T1000 (cell line): ENCODE data around the gene IL1RAPL1.

Experiments used
- DNase-seq: peaks from one replicate; lab custom pipeline; 2025; ENCODE audit warnings: mixed read lengths; lab: John Stamatoyannopoulos, UW

The IL1RAPL1 gene

DNA sequence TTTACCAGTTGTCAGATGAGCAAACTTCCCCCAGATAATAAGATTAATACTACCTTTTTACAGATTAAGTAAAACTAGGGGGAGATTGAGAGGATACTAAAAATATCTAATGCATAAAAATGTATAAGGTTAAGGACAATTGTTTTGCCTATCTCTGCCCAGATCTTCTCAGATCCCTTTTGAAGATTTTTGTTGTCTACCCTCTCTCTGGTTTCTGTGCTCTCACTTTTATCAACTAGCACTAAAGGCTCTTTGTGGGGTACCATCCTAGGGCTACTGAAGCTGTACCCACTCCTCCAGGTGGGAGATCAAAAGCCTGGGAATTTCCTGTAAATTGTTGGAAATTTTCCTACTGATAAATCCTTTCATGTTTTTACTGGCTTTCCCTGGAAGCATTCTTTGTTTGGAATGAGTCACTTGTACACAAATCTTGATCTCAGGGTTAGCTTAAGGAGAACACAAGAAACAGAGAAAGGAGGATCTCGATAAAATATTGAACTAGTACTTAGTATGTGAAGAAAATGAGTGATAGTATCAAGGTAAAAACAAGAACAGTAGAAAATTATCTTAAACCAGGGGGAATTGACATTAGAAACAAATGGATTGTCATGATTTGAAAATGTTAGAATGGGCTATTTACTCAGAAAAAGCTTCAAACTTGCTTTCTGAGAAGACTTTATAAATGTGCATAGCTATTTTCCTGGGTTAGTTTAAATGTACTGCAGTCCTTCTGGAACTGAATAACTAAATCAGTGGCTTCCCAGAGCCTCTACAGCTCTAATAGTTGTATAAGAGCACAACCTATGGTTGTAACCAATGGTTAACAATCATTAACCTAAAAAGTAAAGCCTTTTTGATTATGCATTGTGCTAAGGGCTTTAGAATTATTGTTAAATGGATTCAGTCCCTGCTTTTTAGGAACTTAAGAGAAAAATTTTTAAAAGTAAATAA lies 948.2 kb downstream of the IL1RAPL1 start:
- DNase-seq: no peak

DNA sequence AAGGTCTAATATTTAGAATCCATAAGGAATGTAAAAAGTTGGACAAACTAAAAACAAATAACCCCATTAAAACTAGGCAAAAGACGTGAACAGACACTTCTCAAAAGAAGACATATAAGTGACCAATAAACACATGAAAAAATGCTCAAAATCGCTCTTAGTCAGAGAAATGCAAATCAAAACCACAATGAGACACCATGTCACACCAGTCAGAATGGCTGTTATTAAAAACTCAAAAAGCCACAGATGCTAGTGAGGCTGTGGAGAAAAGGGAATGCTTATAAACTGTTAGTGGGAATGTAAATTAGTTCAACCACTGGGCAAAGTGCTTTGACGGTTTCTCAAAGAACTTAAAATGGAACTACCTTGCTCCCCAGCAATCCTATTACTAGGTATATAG lies 953.8 kb downstream of the IL1RAPL1 start:
- DNase-seq: no peak

- no peak for DNase-seq
These were observed 954.9 kb downstream of the IL1RAPL1 start for GRCh38 chrX:29542152-29542551.

DNA sequence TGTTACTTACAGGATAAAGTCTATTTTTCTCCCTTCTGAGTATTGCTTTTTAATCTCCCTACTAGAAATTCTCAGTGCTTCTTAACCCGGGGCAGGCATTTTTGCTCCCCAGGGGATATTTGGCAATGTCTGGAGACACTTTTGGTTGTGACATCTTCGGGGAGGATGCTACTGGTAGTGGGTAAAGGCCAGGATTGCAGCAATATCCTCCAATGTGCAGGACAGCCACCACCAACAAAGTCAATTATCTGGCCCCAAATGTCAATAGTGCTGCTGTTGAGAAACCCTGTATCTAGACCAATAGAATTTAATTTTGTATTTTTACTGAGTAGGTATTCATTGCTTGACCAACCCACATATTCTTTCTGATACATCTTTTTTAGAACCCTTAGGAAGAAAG lies 958.6 kb downstream of the IL1RAPL1 start:
- no peak for DNase-seq

DNA sequence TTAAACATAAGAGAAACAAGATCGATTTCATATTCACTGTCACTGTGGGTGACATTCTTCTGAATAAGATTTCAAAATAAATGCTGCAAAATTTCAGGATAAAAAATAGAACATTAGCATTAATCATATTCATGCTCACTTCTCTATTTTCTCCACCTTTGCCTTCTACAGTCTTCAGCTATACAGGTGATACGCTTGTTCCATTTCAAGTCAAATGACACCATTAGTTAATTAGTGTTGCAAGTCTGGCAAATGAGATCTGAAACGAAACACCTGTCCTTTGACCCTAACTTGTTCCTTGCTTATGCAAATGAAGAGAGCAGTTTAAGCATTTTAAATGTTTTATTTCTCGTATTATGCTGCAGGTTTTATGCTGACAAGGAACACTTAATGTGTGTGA lies 960.6 kb downstream of the IL1RAPL1 start:
- no peak for DNase-seq

DNA sequence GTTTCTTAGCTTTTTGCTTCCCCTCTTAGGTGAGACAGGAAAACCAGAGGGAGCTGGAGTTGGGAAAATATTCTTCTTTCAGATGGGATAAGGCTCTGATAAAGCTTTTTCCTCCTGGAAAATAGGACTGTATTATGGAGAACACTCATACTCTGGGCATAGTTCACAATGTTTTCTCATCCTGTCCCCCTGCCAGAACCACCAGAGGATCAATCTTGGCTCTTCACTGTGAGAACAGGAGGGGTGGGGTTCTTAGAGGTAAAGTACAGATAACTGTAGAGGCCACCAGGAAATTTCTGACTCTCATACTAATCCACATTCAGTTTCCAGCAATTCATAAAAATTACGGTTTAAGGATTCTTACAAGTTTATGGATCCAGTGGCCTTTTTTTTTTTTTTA lies 966.3 kb downstream of the IL1RAPL1 start:
- no peak for DNase-seq

DNA sequence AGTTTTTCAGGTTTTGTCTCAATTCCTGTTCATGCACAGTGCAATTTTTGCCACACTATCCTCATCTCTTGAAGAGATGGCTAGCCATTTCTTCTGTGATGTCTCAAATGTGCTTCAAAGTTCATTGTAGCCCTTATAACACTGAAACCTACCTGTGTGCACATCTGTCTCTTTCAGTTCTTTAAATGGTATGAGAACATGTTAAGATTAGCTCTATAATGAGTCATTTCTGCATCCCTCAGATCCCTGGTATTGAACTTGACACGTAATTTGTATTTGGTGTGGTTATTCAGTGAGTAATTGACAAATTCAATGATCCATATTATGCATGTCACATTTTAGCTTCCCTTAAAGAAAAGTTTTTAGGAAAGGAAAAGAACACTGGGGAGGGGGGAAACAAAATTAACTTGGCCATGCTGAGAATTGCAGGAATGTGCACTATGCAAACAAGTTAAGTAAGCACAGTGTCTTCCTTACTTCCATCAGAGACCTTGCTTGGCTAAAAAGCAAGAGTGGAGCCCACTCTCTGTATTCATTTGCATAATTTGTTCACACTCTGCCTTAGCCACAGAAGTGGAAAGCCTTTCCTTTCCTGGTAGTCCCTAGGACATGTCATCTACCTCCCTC lies 968.3 kb downstream of the IL1RAPL1 start:
- no peak for DNase-seq

DNA sequence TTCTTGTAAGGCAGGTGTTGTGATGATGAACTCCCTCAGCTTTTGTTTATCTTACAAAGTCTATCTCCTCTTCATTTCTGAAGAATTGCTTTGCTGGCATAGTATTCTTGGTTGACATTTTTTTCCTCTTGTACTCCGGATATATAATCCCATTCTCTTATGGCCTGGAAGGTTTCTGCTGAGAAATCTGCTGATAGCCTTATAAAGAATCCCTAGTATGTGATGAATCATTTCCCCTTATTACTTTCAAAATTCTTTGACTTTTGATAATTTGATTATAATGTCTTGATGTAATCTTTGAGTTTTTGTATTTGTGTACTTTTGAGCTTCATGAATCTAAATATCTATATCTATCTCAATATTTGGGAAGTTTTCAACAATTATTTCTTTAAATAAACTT lies 972.8 kb downstream of the IL1RAPL1 start:
- DNase-seq: no peak

GRCh38 chrX:29561417-29561816 lies 974.2 kb downstream of the IL1RAPL1 start:
- no peak for DNase-seq

DNA sequence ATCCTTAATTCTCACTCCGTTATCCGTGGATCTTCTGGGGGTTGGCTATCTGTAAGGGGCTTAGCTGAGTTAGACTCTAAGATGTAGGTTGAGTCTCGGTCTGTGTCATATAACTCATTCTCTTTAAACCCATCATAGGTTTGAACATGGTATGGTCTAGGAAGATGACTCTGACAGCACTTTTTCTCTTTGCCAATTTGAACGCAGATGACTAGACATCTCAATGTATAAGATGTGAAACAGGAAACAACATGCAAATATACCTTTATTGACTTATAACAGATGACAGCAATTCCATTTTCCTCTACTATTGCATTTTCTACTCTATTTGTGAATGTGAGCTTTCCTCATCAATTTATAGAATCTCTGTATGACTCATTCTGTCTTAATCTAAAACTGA lies 993.3 kb downstream of the IL1RAPL1 start:
- no peak for DNase-seq

- DNase-seq: no peak
These were observed 994.0 kb downstream of the IL1RAPL1 start for GRCh38 chrX:29581223-29581622.

GRCh38 chrX:29587107-29587506 lies 999.9 kb downstream of the IL1RAPL1 start:
- DNase-seq: no peak

DNA sequence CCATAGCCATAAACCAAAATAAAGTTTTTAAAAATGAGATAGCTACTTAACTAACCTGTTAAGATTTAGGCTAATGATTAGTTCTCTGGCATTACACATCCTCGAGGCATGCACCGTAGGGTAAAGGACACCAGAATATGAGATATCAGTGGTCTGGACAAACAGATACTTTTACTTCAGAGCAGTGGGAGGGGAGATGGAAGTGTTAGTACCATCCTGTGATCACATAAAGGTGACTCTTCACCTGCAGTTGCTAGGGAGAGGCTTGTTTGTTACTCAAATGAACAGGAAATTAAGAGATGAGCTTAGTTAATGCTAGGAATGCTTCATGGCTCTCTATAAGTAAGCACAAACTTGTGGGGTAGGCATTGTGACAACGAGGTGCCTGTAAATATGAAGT lies 1003.7 kb downstream of the IL1RAPL1 start:
- DNase-seq: no peak

GRCh38 chrX:29604381-29604780 lies 1017.1 kb downstream of the IL1RAPL1 start:
- DNase-seq: no peak

GRCh38 chrX:29617276-29617675 lies 1030.0 kb downstream of the IL1RAPL1 start:
- peak; percentile 1 for DNase-seq

DNA sequence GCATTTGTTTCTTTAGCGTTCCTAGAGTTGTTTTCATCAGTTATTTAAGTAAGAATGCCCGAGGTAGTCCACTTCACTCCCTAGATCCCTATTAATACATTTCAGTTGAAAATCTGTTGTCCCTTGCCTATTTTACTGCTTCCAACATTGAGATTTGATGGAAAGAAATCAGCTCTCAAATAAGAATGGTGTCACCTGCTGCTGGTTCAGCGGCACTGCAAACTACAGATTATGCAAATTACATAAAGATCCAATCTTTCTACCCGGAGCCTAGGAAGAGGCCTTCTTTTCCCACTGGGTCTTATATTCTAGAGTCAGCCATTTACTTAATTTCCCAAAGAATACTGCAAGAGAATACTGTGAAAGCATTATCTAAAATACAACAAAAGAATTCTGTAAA lies 1030.5 kb downstream of the IL1RAPL1 start:
- no peak for DNase-seq

DNA sequence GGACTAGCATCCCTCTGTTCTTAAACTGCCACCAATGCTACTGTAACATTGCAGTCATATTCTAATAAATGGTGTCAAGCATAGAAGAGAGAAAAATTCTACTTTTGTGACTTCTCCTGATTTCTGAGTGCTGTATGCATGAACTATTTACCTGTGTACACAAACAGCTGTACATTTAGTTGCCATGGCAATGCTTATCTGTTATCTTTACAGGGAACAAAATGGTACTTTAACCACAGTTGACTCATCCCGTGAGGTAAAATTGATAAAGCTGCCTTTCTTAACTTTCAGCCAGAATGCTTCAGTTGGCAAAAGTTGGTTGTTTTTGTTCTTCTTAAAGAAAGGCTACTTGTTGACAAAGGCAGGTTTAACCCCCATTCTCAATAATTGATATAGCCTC lies 1040.6 kb downstream of the IL1RAPL1 start:
- no peak for DNase-seq

DNA sequence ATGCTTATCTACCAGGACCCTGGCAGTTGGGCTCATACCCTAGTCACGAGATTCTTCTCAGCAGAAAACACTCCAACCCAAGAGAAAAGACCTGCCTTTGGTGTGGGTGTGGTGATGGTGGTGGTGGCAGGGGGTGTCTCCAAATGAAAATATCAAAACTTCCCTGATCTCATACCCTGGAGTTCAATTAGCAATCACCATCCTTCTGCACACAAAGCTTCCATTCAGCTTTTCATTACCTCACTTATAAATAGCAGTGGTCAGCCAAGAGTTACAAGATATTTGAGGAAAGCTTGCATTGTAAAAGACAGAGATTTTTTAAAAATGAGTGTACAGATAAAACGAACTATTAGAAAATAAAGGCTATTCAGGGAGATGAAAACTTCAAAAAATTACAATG lies 1047.3 kb downstream of the IL1RAPL1 start:
- no peak for DNase-seq

DNA sequence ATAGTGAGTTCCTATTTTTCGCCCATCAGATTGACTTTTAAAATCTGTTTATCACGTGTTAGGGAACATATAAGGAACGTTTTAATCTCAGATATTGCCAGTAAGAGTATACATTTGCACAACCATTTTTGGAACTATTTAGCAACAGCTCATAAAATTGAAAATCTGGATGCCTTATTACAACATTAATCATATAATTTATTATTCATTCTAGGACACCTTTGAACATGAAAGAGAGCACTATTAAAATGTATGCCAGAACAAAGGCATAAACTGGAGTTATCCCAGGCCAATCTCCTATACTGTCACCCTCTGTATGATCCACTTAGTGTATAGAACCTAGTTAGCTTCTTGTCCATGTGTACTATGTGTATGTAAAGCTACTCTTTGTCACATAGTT lies 1049.1 kb downstream of the IL1RAPL1 start:
- DNase-seq: no peak

DNA sequence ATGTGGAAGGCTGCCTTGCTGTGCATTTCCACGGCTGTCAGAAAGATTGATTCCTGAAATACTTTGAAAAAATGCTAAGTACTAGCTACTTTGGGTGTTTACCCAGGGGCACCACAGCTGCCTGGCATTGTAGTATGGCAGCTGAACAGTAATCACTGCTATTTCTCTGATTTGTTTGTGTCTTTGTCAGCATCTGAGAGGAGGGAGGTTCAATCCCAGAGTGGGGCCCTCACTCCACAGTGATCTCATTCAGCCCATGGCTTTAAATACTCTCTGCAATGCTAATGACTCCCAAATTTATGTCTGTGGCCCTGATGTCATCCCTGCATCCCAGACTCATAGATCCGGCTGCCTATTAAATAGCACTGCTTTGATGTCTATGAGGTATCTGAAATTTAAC lies 1052.9 kb downstream of the IL1RAPL1 start:
- no peak for DNase-seq

GRCh38 chrX:29641461-29641860 lies 1054.2 kb downstream of the IL1RAPL1 start:
- DNase-seq: no peak

GRCh38 chrX:29643181-29643580 lies 1055.9 kb downstream of the IL1RAPL1 start:
- no peak for DNase-seq

GRCh38 chrX:29648161-29648560 lies 1060.9 kb downstream of the IL1RAPL1 start:
- no peak for DNase-seq

DNA sequence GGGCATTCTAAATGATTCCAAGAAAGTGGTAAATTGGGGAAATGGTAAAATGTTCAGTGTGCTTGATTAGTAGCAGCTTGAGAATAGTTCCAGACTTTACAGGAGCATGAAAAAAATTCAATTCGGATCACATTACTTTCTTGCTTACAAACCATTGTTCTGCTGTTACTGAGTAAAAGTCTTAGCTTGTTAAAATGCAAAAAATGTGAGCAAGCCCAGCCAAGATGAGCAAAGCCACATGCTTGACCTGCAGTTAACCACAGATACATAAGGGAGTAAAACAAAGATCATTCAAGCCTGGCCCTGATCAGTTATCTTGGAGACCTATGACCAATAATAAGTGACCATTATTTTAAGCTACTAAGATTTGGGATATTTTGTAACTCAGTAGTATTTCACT lies 1065.2 kb downstream of the IL1RAPL1 start:
- no peak for DNase-seq
